ENCODE measurements around the gene UBL5.

Gene UBL5

DNA sequence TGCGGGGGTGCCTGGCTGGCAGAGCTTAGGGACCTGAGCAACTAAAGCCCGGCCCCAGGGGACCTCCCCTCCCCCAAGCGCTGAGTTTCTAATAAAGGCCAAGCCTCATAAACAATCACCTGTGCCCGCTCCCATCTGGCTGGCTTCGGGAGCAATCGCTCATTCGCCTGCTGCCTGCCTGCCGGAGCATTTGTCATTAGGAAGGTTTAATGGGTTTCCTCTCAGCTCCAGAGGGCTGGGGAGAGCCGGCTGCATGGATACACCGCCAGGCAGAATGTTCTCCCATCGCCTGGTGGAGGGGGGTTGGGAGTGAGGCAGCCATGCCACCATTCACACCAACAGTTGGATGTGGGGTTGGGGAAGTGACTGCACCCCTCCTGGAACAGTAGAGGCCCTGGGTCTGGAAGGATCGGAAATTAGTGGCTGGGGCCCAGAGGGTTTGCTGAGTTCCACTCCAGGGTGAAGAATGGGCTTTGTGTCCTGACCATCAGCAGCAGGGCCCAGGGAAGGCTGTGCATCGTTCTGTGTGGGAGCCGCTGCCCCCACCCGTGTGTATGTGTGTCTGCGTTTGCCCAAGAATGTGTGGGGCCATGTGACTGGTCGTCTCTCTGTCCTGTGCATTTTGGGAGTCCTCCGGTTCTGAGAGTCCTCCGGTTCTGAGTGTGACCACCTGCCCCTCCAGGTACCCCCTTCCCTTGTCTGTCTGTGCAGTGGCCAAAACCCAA, 22.7 kb downstream of the UBL5 start:
- H3K27ac ChIP-seq = no peak overlapping the region
- TF ChIP-seq, protein P1, sequence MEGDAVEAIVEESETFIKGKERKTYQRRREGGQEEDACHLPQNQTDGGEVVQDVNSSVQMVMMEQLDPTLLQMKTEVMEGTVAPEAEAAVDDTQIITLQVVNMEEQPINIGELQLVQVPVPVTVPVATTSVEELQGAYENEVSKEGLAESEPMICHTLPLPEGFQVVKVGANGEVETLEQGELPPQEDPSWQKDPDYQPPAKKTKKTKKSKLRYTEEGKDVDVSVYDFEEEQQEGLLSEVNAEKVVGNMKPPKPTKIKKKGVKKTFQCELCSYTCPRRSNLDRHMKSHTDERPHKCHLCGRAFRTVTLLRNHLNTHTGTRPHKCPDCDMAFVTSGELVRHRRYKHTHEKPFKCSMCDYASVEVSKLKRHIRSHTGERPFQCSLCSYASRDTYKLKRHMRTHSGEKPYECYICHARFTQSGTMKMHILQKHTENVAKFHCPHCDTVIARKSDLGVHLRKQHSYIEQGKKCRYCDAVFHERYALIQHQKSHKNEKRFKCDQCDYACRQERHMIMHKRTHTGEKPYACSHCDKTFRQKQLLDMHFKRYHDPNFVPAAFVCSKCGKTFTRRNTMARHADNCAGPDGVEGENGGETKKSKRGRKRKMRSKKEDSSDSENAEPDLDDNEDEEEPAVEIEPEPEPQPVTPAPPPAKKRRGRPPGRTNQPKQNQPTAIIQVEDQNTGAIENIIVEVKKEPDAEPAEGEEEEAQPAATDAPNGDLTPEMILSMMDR (conservative IDR thresholded peaks at IDR 0.05) = no peak

DNA sequence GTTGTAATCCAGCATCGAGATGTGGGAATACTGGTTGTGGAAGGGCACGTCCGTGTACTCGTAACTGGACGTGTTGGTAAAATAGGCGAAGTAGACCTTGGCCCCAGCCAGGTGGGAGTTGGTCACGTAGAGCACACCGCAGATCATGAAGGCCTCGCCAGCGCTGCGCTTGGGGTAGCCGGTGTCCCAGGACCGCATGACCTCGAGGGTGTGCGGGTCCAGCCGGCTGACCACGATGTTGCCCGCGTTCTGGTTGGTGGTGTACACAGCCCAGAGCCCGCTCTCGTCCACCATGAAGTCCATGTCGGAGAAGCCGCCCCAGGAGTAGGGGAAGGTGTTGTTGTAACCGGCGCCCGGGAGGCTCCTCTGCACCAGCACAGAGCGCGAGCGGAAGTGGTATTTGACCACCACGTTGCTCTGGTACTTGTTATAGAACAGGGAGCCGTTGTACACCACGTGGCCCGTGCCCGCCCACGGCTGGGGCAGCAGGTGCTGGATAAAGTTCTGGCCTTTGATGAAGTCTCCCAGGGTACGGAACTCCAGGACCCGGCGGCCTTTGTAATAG, 26.6 kb downstream of the UBL5 start:
- TF ChIP-seq, protein P1 (conservative IDR thresholded peaks at IDR 0.05) = no peak
- H3K27ac ChIP-seq = no peak overlapping the region

DNA sequence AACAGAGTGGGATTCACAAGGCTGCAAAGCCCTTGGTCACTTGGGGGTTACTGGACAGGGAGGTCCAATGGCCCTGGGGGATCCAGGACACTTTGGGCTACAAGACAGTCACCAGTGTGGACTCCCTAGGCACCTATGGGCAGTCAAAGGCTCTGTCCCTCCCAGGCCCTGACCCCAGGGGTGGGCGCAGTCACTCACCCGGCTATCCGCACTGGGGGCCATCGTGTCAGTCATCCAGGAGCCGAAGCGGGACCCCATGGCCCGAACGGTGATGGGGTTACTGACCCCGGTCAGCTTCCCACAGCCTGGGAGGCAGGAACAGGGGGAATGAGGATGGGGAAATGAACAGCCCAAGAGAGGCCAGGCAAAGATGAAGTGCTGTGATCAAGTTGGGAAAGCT, 28.9 kb downstream of the UBL5 start:
- H3K27ac ChIP-seq = no peak overlapping the region
- TF ChIP-seq, protein P1 (conservative IDR thresholded peaks at IDR 0.05) = no peak

DNA sequence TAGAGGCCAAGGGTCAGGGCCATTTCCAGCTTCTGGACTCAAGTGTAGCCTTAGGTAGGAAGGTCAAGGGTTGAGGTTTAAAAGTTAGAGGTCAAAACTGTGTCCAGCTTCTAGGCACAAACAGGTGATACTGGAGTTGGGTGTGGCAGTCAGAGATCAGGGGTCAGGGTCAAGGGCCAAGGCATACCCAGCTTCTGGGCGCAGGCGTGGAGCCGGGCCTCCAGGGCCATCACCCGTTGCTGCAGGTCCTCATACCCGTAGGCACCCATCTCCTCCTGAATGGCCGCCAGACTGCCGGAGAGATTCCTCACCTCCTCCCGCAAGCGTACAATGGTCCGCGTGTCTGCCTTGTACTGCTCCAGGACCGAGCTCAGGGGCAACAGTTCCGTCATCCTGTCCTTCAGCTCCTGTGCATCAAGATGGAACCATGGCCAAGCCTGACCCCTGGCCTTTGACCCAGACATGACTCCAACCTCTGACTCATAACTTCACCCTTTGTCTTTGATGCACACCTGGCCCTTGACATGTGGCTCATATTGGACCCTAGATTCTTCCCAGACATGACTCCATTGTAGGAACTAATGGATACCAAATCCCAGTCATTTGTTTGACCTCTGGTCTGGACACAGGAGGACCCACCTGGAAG, 29.5 kb downstream of the UBL5 start:
- no peak overlapping the region for H3K27ac ChIP-seq
- TF ChIP-seq, protein P1 (conservative IDR thresholded peaks at IDR 0.05) = no peak

DNA sequence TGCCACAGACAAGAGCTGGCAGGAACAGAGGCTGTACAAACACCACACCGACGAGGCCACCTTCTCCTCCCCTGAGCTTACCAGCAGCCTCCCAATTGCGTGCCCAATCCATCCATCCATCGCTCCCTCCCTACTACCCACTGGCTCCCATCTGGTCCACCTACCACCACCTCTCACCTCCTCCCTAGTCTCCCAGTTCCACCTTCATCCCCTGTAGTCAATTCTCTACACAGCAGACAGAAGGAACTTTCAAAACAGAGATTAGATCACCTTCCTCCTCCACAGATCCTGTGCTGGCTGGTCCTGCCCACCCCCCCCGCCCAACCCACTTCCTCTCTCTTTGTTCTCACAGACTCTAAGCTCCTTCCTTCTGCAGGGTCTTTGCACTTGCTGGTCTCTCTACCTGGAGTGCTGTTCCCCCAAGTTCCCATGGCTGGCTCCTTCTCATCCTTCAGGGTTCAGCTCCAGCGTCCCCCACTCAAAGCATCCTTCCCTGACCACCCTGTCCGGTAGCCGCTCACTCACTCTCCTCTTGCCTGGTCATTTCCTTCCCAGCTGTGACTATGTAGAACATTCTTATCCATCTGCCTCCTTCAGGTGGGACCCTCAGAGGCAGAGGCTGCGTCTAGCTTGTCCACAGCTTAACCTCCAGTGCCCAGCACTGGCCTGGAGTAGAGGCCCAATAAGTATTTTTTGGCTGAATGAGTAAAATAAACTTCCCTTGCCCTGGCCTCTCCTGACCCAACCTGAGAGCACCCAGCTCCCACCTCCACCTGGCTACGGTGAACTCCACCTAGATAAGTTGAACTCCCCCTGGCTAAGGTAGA, 30.4 kb downstream of the UBL5 start:
- TF ChIP-seq, protein P1 (conservative IDR thresholded peaks at IDR 0.05) = no peak
- H3K27ac ChIP-seq = no peak overlapping the region

DNA sequence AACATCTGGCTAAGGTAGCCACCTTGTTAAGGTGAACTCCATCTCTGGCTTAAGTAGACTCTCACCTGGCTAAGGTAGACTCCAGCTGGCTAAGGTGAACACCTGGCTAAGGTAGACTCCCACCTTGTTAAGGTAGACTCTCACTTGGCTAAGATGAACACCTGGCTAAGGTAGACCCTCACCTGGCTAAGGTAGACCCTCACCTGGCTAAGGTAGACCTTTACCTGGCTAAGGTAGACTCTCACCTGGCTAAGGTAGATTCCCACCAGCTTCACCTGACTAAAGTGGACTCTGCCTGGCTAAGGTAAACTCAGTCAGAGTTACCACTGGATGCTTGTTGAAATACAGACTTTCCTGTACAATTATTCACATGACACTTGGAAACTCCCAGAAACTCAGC, 31.0 kb downstream of the UBL5 start:
- H3K27ac ChIP-seq = no peak overlapping the region
- TF ChIP-seq, protein P1 (conservative IDR thresholded peaks at IDR 0.05) = no peak

DNA sequence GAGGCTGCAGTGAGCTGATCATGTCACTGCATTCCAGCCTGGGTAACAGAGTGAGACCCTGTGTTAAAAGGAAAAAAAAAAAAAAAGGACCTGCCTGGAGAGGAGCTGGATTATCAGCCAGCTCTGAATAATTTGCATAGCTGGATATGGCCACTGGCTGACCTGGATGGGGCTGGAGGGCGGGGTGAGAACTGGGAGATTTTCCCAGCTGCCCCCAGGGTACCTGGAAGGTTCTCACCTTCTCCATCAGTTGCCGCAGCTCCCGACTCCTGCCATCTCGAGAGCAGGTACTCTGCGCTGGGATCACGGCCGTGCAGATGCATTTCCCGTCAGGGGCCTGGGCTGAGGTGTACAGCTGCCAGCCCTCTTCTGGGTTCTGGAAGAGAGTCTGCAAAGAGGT, 32.7 kb downstream of the UBL5 start:
- TF ChIP-seq, protein P1 (conservative IDR thresholded peaks at IDR 0.05) = no peak
- H3K27ac ChIP-seq = no peak overlapping the region

Measured in VCaP (cell line).